ENCODE results near the gene ATP9A.
"Not testable (repeated sequence)": the region's sequence is repeated elsewhere in the genome, so short reads cannot be mapped to it uniquely, and the experiment has no call there.

The ATP9A gene

GRCh38 chr20:51583499-51583898, 184.7 kb downstream of the ATP9A start:
- no peak for DNase-seq (ENCODE audit: low read depth in 1 of 2, low spot score in 1 of 2)

- DNase-seq (ENCODE audit: low read depth in 1 of 2, low spot score in 1 of 2), result no peak
Observed at GRCh38 chr20:51583073-51583472, 185.1 kb downstream of the ATP9A start.

- no peak for DNase-seq (ENCODE audit: low read depth in 1 of 2, low spot score in 1 of 2)
Observed at GRCh38 chr20:51581571-51581970, 186.6 kb downstream of the ATP9A start.

- no peak for DNase-seq (ENCODE audit: low read depth in 1 of 2, low spot score in 1 of 2)
Observed at GRCh38 chr20:51579137-51579536, 189.1 kb downstream of the ATP9A start.

- no peak for DNase-seq (ENCODE audit: low read depth in 1 of 2, low spot score in 1 of 2)
Observed at GRCh38 chr20:51578145-51578459, 190.1 kb downstream of the ATP9A start.

- DNase-seq (ENCODE audit: low read depth in 1 of 2, low spot score in 1 of 2), result no peak
Observed at GRCh38 chr20:51577432-51578144, 190.6 kb downstream of the ATP9A start.

GRCh38 chr20:51575486-51575885, 192.7 kb downstream of the ATP9A start:
- no peak for DNase-seq (ENCODE audit: low read depth in 1 of 2, low spot score in 1 of 2)

GRCh38 chr20:51574248-51575033, 193.7 kb downstream of the ATP9A start:
- no peak for DNase-seq (ENCODE audit: low read depth in 1 of 2, low spot score in 1 of 2)

- DNase-seq (ENCODE audit: low read depth in 1 of 2, low spot score in 1 of 2), result no peak
Observed at GRCh38 chr20:51573576-51574243, 194.5 kb downstream of the ATP9A start.

GRCh38 chr20:51571460-51571794, 196.8 kb downstream of the ATP9A start:
- DNase-seq (ENCODE audit: low read depth in 1 of 2, low spot score in 1 of 2), result no peak

- DNase-seq (ENCODE audit: low read depth in 1 of 2, low spot score in 1 of 2), result no peak
Observed at GRCh38 chr20:51570739-51571459, 197.3 kb downstream of the ATP9A start.

GRCh38 chr20:51569815-51570738, 198.1 kb downstream of the ATP9A start:
- no peak for DNase-seq (ENCODE audit: low read depth in 1 of 2, low spot score in 1 of 2)

- DNase-seq (ENCODE audit: low read depth in 1 of 2, low spot score in 1 of 2), result not testable (repeated sequence)
Observed at GRCh38 chr20:51568533-51568932, 199.7 kb downstream of the ATP9A start.

GRCh38 chr20:51567622-51568021, 200.6 kb downstream of the ATP9A start:
- DNase-seq (ENCODE audit: low read depth in 1 of 2, low spot score in 1 of 2), result no peak

GRCh38 chr20:51566594-51566993, 201.6 kb downstream of the ATP9A start:
- no peak for DNase-seq (ENCODE audit: low read depth in 1 of 2, low spot score in 1 of 2)

- DNase-seq (ENCODE audit: low read depth in 1 of 2, low spot score in 1 of 2), result no peak
Observed at GRCh38 chr20:51565298-51566144, 202.7 kb downstream of the ATP9A start.

- no peak for DNase-seq (ENCODE audit: low read depth in 1 of 2, low spot score in 1 of 2)
Observed at GRCh38 chr20:51563486-51564332, 204.5 kb downstream of the ATP9A start.

- no peak for DNase-seq (ENCODE audit: low read depth in 1 of 2, low spot score in 1 of 2)
Observed at GRCh38 chr20:51563174-51563485, 205.1 kb downstream of the ATP9A start.
